K562 (cell line): Measurements from ENCODE around the gene KCNK3. TPM values are rescaled to one million over a fixed set of nuclear protein-coding genes. Genes with fewer than 3 reads are reported as not detected.

Experiments
- ATAC-seq: fragments of 200-7000 bp; cut with Tn5 transposase; 3 replicates; pipeline ENCODE4 v1.9.1; 2020; ENCODE audit warnings: moderate library complexity
- BruUV-seq: library from RNA; stranded (reverse); fragments of 400-500 nt; replicated peaks from 2 replicates; lab custom pipeline; 2021; lab: Mats Ljungman, UMichigan
- CTCF ChIA-PET: fragments of 300-600 bp; formaldehyde crosslinking; extraction: SDS; loops from one replicate; lab custom pipeline; 2021; ENCODE audit warnings: low intra/inter-chr PET ratio; lab: Yijun Ruan, JAX
- POLR2A ChIA-PET: fragments of 300-600, 350-650 bp; sonication (Branson Sonifier 250); formaldehyde crosslinking; extraction: SDS; loops from one replicate; lab custom pipeline; 2021; ENCODE audit warnings: antibody characterized with exemption, inconsistent platforms; lab: Yijun Ruan, JAX
- DNase-seq, 4 experiments: peaks; one replicate each; pipeline versions ENCODE4 v3.0.0 to v3.0.0-alpha.2; 2011 to 2018; ENCODE audit warnings: low spot score in 3 of 4, mixed read lengths in 3 of 4; ENCODE audit errors: extremely low read depth in 1 of 4
- FAIRE-seq: peaks from 2 replicates; lab custom pipeline; 2011; peaks lifted over from hg19 to GRCh38; lab: Jason Lieb, UNC
- H2AFZ ChIP-seq: 2 replicates; pipeline ENCODE4 v1.6.0; 2011; ENCODE audit warnings: low read depth, low read length, control low read depth, inconsistent platforms
- H3K27ac ChIP-seq: fragments of 200-600 bp; 3 replicates; pipeline ENCODE4 v1.8.0; 2011; ENCODE audit warnings: low read depth, mild to moderate bottlenecking, control low read depth, inconsistent platforms, low read length, moderate library complexity, mixed read lengths; ENCODE audit errors: extremely low read depth
- H3K27me3 ChIP-seq, 2 experiments: fragments of 300-600 bp in 1 of 2; 2 replicates in 1 of 2; 3 replicates in 1 of 2; pipeline versions ENCODE4 v1.6.0 to v1.8.0; 2011; ENCODE audit warnings: inconsistent platforms in 2 of 2, low read length in 2 of 2, mild to moderate bottlenecking in 1 of 2, mixed read lengths in 1 of 2, moderate library complexity in 1 of 2; ENCODE audit not compliant: control insufficient read depth in 2 of 2, insufficient read depth in 2 of 2
- H3K36me3 ChIP-seq: fragments of 300-600 bp; 3 replicates; pipeline ENCODE4 v1.8.0; 2011; ENCODE audit warnings: mild to moderate bottlenecking, low read length, inconsistent platforms; ENCODE audit not compliant: control insufficient read depth, insufficient read depth
- H3K4me1 ChIP-seq, 2 experiments: fragments of 200-600 bp in 1 of 2; replicated peaks in 1 of 2; 2 replicates in 1 of 2; 3 replicates in 1 of 2; pipeline versions ENCODE4 v1.5.1 to v1.8.0; 2011; ENCODE audit warnings: inconsistent platforms in 2 of 2, low read length in 2 of 2, mild to moderate bottlenecking in 1 of 2, mixed read lengths in 1 of 2, moderate library complexity in 1 of 2; ENCODE audit not compliant: control insufficient read depth in 2 of 2, insufficient read depth in 2 of 2
- H3K4me2 ChIP-seq: 2 replicates; pipeline ENCODE4 v1.6.1; 2011; ENCODE audit warnings: low read length, control low read depth, inconsistent platforms, mixed read lengths; ENCODE audit not compliant: insufficient read depth
- H3K4me3 ChIP-seq: fragments of 200-600 bp; sonication (generic), shearing (Covaris generic); 2 replicates; pipeline ENCODE4 v1.5.1; 2016; ENCODE audit warnings: control low read depth, inconsistent platforms
- H3K79me2 ChIP-seq: fragments of 200-600 bp; 3 replicates; pipeline ENCODE4 v1.8.0; 2011; ENCODE audit warnings: low read length, inconsistent platforms; ENCODE audit not compliant: control insufficient read depth, insufficient read depth
- H3K9ac ChIP-seq, 2 experiments: 2 replicates each; pipeline versions ENCODE4 v1.6.0 to v1.6.1; 2011; ENCODE audit warnings: low read depth in 2 of 2, low read length in 2 of 2, control low read depth in 1 of 2, inconsistent platforms in 1 of 2, mild to moderate bottlenecking in 1 of 2, mixed read lengths in 1 of 2; ENCODE audit not compliant: insufficient read depth in 1 of 2
- H3K9me1 ChIP-seq: one replicate; pipeline ENCODE4 v1.6.0; 2011; ENCODE audit warnings: inconsistent platforms, mild to moderate bottlenecking, low read length, moderate library complexity; ENCODE audit not compliant: control insufficient read depth, insufficient read depth
- H3K9me3 ChIP-seq: replicated peaks from 2 replicates; pipeline ENCODE4 v1.5.1; 2011; ENCODE audit warnings: low read depth, low read length, inconsistent platforms; ENCODE audit not compliant: control insufficient read depth, insufficient read depth
- H4K20me1 ChIP-seq: replicated peaks from 2 replicates; pipeline ENCODE4 v1.6.1; 2011; ENCODE audit warnings: low read length, inconsistent platforms, mixed read lengths; ENCODE audit not compliant: control insufficient read depth, insufficient read depth
- DNMT1 ChIP-seq: fragments of 450-650 bp; IDR thresholded peaks from 2 replicates; pipeline ENCODE4 v1.6.1; 2016; ENCODE audit warnings: antibody characterized with exemption, mild to moderate bottlenecking
- ETS2 ChIP-seq: IDR thresholded peaks from 2 replicates; pipeline ENCODE4 v1.6.1; 2016; ENCODE audit warnings: borderline replicate concordance, missing genetic modification characterization, mild to moderate bottlenecking, moderate library complexity, missing compliant biosample characterization; ENCODE audit not compliant: poor library complexity, severe bottlenecking
- FOXA1 ChIP-seq: fragments of 450-650 bp; IDR thresholded peaks from 2 replicates; pipeline ENCODE4 v1.6.1; 2016; ENCODE audit warnings: mild to moderate bottlenecking, borderline replicate concordance
- GATAD2A ChIP-seq: fragments of 450-650 bp; IDR thresholded peaks from 2 replicates; pipeline ENCODE4 v1.6.1; 2017
- L3MBTL2 ChIP-seq: fragments of 450-650 bp; IDR thresholded peaks from 2 replicates; pipeline ENCODE4 v1.6.1; 2016; ENCODE audit warnings: mild to moderate bottlenecking, moderate library complexity
- MLLT1 ChIP-seq, 2 experiments: fragments of 450-650 bp; IDR thresholded peaks; 2 replicates each; pipeline ENCODE4 v1.6.1; 2016
- SMARCA5 ChIP-seq: fragments of 450-650 bp; IDR thresholded peaks from 2 replicates; pipeline ENCODE4 v1.6.1; 2016
- ZNF277 ChIP-seq: fragments of 250-450 bp; sonication (Bioruptor Pico); IDR thresholded peaks from 2 replicates; pipeline ENCODE4 v1.8.0; 2022; ENCODE audit warnings: inconsistent platforms, mild to moderate bottlenecking, moderate library complexity, borderline replicate concordance
- ZNF444 ChIP-seq: fragments of 250-450 bp; sonication (Bioruptor Pico); IDR thresholded peaks from 2 replicates; pipeline ENCODE4 v1.4.0; 2020; ENCODE audit warnings: mild to moderate bottlenecking, moderate library complexity
- ZNF584 ChIP-seq: fragments of 200-800 bp; sonication (Bioruptor generic); IDR thresholded peaks from 2 replicates; pipeline ENCODE4 v1.6.1; 2016; ENCODE audit warnings: low read depth, mild to moderate bottlenecking, missing genetic modification characterization, missing compliant biosample characterization
- ZNF75A ChIP-seq: fragments of 450-650 bp; formaldehyde crosslinking; IDR thresholded peaks from 2 replicates; pipeline ENCODE4 v1.4.0; 2020; ENCODE audit warnings: mild to moderate bottlenecking
- WGBS: fragments of 100-300 bp; shearing (Covaris generic); methylation state at CpG from one replicate; pipeline ENCODE4 v1.1.6; 2016; ENCODE audit warnings: low coverage, mixed read lengths; ENCODE audit not compliant: insufficient coverage; ENCODE audit errors: missing lambda C conversion rate; 5-methylcytosine and 5-hydroxymethylcytosine counted together
- in situ Hi-C: fragments of 300-500 bp; cut with MboI; formaldehyde crosslinking; loops from 4 replicates; pipeline ENCODE4 v1.15.0; 2018; ENCODE audit warnings: inconsistent platforms, mixed read lengths
- intact Hi-C: fragments of 100-400 bp; cut with micrococcal nuclease; formaldehyde crosslinking; loops from 2 replicates; pipeline ENCODE4 v1.14.2; 2022
- polyA plus RNA-seq, 8 experiments: library from polyadenylated mRNA; depleted of rRNA in 4 of 8; stranded (reverse) in 5 of 8; unstranded in 3 of 8; fragments of >200 nt; fragmentation: Nextera tagmentation in 2 of 8; fragmentation: Illumina TruSeq in 1 of 8; extraction: Ambion mirVana in 2 of 8; extraction: Trizol in 1 of 8; gene quantifications; 2 replicates each; pipeline versions ENCODE4 v1.2.1 to v1.2.3, GENCODE V29; 2011 to 2014; ENCODE audit warnings: inconsistent platforms in 1 of 8, missing spikeins in 1 of 8
- total RNA-seq, 7 experiments: library from RNA; depleted of rRNA in 6 of 7; stranded (reverse); fragments of >200 nt in 6 of 7; fragmentation: Illumina TruSeq in 2 of 7; extraction: Trizol in 2 of 7; gene quantifications; 2 replicates each; pipeline versions ENCODE4 v1.2.1 to v1.2.3, GENCODE V29; 2011 to 2021; ENCODE audit warnings: low replicate concordance in 1 of 7
- TF ChIP-seq, protein P1 (sequence below): fragments of 450-650 bp; formaldehyde crosslinking; IDR thresholded peaks from 2 replicates; pipeline ENCODE4 v1.4.0; 2020; ENCODE audit warnings: mild to moderate bottlenecking, moderate library complexity

The KCNK3 gene
- total and polyA plus RNA-seq, 9 of the 15 experiments (the other 6 are each of a cell fraction or from before 2014, with no cell fraction given) = 0.01 to 0.20 (median 0.07) TPM; not detected in 5

GRCh38 chr2:26668041-26668440 lies 24.5 kb upstream of the KCNK3 start:
- no peaks in the 10 kb centered on the region for H3K9me1 ChIP-seq
- H3K4me3 ChIP-seq = no peak overlapping the region
- in situ Hi-C loops = no loop called here
- no peak overlapping the region for H3K9ac ChIP-seq
- peaks cover 14 to 30% of the 10 kb centered on the region in 2 experiments; a peak in 4 of 5 replicates for H3K27me3 ChIP-seq
- H3K9me3 ChIP-seq = no peaks in the 10 kb centered on the region
- H3K4me1 ChIP-seq = no peaks in the 10 kb centered on the region
- intact Hi-C loops = no loop called here
- DNase-seq (no peak), ATAC-seq (no peak), FAIRE-seq (no peak)
- no peaks in the 10 kb centered on the region for H3K79me2 ChIP-seq
- H2AFZ ChIP-seq = no peak overlapping the region
- no peaks in the 10 kb centered on the region for H4K20me1 ChIP-seq
- 4% methylated on average over 4 of the region's 4 CpGs for WGBS
- no peak overlapping the region for H3K4me2 ChIP-seq
- H3K27ac ChIP-seq = no peak overlapping the region
- no peaks in the 10 kb centered on the region for H3K36me3 ChIP-seq
- ChIA-PET POLR2A (interaction anchor here (0.6 kb wide), 1 partner anchor 208 kb away, joined by 3 read pairs; no protein-coding TSS in a partner anchor), CTCF (no interaction called here)
- no TSS peak for BruUV-seq
- TF ChIP-seq ZNF75A (CRISPR knock-in tag) = no peak
- TF ChIP-seq, protein P1, sequence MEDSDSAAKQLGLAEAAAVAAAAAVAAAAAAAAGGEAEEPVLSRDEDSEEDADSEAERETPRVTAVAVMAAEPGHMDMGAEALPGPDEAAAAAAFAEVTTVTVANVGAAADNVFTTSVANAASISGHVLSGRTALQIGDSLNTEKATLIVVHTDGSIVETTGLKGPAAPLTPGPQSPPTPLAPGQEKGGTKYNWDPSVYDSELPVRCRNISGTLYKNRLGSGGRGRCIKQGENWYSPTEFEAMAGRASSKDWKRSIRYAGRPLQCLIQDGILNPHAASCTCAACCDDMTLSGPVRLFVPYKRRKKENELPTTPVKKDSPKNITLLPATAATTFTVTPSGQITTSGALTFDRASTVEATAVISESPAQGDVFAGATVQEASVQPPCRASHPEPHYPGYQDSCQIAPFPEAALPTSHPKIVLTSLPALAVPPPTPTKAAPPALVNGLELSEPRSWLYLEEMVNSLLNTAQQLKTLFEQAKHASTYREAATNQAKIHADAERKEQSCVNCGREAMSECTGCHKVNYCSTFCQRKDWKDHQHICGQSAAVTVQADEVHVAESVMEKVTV (CRISPR knock-in tag) = no peak
- no peak for TF ChIP-seq GATAD2A
- TF ChIP-seq ETS2 = no peak
- no peak for TF ChIP-seq L3MBTL2
- TF ChIP-seq MLLT1 (IDR thresholded peaks at IDR 0.05) = no peak
- no peak for TF ChIP-seq ZNF584
- TF ChIP-seq ZNF277 = no peak
- no peak for TF ChIP-seq SMARCA5
- no peak for TF ChIP-seq DNMT1
- no peak for TF ChIP-seq FOXA1
- no peak for TF ChIP-seq ZNF444 (CRISPR knock-in tag)
